ENCODE measurements around the gene MRPL24.

- TF ChIP-seq CTCF (IDR thresholded peaks at IDR 0.05) = no peak
- no peak for TF ChIP-seq POLR2A (IDR thresholded peaks at IDR 0.05)
These were observed 24.8 kb upstream of the MRPL24 start for GRCh38 chr1:156765666-156766065.
